Right ventricle myocardium superior (tissue), 1 donor: Measurements from ENCODE around the gene RHOA. TPM values are rescaled to one million over a fixed set of nuclear protein-coding genes. Genes with fewer than 3 reads are reported as not detected.
"Not testable (repeated sequence)": the region's sequence is repeated elsewhere in the genome, so short reads cannot be mapped to it uniquely, and the experiment has no call there.

Experiments used
- ATAC-seq: fragments of 200-7000 bp; cut with Tn5 transposase; one replicate; pipeline ENCODE4 v1.9.1; 2020; ENCODE audit warnings: mild to moderate bottlenecking; ENCODE audit not compliant: poor library complexity
- DNase-seq: peaks from one replicate; pipeline ENCODE4 v3.0.0-alpha.2; 2020
- intact Hi-C: fragments of 100-400 bp; cut with DNase I; formaldehyde crosslinking; loops from one replicate; pipeline ENCODE4 v1.11.2; 2022
- total RNA-seq: library from RNA; stranded (reverse); fragmentation: NEBNext Ultra II Directional; extraction: Animal tissue kit (Norgen Biotek cat#: 25700); gene quantifications from one replicate; pipeline ENCODE4 v1.2.1, GENCODE V29; 2021
- donor health status: DM: no; HTN: yes; CAD: no; lungs with severe emphysema.

The RHOA gene
- total RNA-seq, 1 donor from 2014 or later, result 255 TPM

DNA sequence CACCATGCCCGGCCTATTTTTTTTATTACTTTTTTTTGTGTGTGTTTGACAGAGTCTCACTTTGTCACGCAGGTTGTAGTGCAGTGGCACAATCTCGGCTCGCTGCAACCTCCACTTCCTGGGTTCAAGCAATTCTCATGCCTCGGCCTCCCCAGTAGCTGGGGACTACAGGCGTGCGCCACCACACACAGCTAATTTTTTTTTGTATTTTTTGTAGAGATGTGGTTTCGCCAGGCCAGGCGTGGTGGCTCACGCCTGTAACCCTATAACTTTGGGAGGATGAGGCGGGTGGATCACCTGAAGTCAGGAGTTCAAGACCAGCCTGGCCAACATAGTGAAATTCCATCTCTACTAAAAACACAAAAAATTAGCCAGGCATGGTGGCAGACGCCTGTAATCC, 63.4 kb downstream of the RHOA start:
- ATAC-seq, DNase-seq, intact Hi-C loops: not testable (repeated sequence)

DNA sequence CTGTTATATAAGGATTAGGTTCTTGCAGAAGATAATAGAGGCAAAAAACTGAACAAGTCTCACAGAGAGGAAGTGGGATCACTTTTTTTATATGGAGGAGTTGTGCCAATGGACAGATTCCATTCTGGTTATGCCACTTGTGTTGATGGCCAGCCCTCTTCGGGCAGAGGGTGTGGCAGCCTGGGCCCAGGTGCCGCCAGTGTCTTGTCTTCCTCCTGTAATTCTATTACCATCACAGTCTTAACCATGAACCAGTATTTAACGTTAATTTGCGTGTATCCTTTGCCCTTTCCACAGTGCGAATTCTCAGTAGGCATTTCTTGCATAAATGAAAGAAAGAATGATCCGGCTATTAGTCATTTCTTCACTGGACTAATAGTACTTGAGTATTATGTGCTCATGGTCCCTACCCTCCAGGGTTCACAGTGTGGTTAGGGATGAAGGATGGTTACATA, 65.0 kb downstream of the RHOA start:
- no peak for DNase-seq
- intact Hi-C loops, result no loop called here
- ATAC-seq, result no peak

DNA sequence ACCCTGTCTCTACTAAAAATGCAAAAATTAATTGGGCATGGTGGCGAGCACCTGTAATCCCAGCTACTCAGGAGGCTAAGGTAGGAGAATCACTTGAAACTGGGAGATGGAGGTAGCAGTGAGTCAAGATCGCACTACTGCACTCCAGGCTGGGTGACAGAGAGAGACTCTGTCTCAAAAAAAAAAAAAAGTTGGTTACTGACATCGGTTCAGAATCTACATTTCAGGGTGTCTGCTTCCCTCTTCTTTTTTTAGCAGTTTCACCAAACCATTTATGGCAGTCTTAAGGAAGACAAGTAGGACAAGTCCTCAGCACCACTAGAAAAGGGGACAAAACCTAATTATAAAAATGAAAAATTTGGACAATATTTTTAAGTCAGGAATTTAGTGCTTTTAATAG, 68.6 kb downstream of the RHOA start:
- ATAC-seq (no peak), DNase-seq (no peak)
- intact Hi-C loops, result no loop called here

DNA sequence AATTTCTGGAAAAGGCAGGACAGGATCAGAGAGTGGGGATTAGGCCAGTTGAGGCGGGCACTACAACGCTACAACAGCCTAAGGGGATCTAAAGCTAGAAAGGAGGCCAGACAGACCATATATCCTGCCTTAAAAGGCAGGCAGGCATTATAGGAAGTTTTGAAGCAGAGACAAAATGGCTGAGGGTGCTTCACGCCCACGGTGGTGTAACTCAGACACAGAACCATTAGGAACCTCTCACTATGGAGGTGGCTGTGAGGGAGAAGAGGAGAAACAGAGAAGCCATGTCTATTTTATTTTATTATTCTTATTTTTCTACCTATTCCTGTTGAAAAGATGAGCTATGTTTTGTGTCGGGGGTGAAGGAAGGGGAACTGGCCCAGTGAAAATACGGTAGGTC, 69.8 kb downstream of the RHOA start:
- no peak for ATAC-seq
- intact Hi-C loops, result no loop called here
- no peak for DNase-seq

DNA sequence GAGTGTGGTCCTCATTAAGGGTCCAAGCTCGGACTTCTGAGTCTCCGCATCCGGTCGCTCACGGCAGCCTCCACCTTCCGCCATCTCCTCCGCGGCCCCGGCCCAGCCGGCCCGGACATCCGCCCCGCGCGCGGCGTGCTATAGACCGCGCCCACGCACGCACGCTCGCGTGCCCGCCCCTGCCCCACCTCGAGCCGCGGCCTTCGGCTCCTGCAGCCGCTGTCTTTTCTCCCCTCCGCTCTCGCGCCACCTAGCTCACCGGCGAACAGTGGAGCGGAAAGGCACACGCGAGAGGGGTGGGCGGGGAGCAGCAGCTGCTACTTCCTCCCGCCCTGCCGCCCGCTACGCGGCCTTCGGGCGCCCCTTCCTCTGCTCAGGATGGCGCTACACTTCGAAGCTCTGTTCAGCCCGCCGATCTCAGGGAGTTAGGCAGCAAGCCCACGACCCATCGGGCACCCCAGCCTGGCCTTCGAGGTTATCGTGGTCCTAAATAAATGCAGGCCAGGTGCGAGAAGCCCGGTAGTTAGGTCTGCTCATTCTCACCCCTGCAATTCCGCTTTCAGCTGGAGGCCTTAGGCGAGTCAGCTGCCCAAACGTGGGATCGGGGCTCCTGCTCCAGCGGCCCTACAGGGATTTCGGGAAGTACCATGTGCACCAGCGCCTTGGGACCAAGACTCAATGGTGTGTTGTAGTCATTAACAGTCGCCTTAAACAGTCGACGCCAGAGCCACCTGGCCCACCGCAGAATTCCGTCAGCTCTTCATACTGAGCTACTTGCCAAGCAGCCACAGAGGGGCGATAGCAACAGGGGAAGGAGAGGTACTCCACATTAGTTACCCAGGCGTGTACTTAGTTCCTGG, 71.6 kb downstream of the RHOA start, which contains the start of gene USP4:
Gene USP4, minus strand, starts transcription at position 113 of the 860 bp plus-strand sequence. Its CDS starts 29 bp downstream, at position 84.
- DNase-seq, result peak; percentile 96
- intact Hi-C loops, result loop anchor here (5.0 kb wide), 2 partner anchors 102 to 168 kb away; partner anchors contain the start of gene KLHDC8B
- peak; percentile 98 for ATAC-seq

DNA sequence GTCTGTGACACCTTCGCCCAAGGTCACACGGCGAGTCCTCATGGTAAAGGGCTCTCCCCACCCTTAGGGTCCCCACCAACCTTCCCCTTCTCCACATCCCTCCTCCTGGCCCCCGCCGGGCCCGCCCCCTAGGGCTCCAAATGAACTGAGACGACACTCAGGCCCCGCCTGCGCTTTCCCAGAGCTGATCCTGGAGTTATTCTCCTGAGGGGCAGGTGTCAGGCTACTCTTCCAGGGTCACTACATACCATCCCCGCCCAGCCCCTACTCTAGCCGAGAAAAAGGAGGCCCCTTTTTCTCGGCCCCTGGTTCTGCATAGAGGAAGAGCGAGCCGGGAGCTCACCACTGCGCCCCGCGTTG, 72.2 kb downstream of the RHOA start:
- DNase-seq (peak; percentile 58), ATAC-seq (peak; percentile 6)
- intact Hi-C loops, result loop anchor here (5.0 kb wide), 2 partner anchors 103 to 167 kb away; partner anchors contain the start of gene KLHDC8B

DNA sequence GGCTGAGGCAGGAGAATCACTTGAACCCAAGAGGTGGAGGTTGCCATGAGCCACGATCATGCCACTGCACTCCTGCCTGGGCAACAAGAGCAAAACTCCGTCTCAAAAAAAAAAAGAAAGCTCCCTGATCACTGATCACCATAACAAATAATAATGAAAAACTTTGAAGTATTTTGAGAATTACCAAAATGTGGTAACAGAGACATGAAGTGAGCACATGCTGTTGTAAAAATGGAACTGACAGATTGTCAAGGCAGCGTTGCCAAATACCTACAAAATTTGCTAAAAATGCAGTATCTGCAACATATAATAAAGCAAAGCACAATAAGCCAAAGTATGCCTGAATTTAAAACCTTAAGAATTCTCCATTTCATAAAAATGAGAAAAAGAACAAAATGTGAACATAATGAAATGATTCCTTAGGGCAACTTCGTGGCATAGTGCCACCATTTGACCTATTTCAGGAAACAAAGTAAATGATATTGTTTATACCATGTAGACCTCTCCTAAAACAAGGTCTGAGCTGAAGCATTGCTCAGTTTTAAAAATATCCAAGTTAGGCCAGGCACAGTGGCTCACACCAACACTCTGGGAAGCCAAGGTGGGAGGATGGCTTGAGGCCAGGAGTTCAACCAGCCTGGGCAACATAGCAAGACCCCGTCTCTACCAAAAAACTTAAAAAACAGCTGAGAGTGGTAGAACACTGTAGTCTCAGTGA, 77.7 kb downstream of the RHOA start:
- ATAC-seq (no peak), DNase-seq (no peak)
- intact Hi-C loops, result no loop called here

DNA sequence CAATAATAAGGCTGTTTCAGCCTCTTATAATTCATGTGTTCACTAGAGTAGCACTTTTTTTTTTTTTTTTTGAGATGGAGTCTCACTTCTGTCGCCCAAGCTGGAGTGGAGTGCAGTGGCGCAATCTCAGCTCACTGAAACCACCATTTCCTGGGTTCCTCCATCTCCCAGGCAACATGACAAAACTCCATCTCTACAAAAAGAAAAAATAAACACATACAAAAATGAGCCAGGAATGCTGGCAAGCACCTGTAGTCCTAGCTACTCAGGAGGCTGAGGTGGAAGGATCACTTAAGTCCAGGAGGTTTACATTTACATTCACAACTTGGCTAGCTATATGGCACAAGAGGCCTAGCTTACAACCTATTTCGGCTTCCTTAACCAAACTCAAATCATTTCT, 78.7 kb downstream of the RHOA start:
- ATAC-seq (peak; percentile 38), DNase-seq (peak; percentile 61)
- intact Hi-C loops, result no loop called here

DNA sequence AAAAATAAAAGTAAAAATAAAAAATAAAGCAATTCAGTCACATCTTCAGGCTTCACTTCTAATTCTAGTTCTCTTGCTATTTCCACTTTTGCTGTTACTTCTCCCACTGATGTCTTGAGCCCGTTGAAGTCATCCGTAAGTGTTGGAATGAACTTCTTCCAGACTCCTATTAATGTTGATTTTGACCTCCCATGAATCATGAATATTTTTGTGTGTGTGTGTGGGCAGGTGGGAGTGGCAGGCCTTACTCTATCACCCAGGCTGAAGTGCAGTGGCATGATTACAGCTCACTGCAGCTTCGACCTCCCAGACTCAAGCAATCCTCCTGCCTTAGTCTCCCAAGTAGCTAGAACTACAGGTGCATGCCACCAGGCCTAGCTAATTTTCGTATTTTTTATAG, 82.6 kb downstream of the RHOA start:
- DNase-seq, result no peak
- intact Hi-C loops, result no loop called here
- ATAC-seq, result no peak

DNA sequence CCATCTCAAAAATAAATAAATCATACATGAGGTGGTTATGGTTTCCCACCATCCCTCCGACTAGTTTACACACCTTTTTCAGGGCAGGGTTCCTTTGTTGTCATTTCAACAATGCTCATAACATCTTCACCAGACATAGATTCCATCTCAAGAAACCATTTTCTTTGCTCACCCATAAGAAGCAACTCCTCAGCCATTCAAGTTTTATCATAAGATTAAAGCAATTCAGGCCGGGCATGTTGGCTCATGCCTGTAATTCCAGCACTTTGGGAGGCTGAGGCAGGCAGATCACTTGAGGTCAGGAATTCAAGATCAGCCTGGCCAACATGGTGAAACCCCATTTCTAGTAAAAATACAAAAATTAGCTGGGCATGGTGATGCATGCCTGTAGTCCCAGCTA, 83.4 kb downstream of the RHOA start:
- DNase-seq, ATAC-seq, intact Hi-C loops: not testable (repeated sequence)

DNA sequence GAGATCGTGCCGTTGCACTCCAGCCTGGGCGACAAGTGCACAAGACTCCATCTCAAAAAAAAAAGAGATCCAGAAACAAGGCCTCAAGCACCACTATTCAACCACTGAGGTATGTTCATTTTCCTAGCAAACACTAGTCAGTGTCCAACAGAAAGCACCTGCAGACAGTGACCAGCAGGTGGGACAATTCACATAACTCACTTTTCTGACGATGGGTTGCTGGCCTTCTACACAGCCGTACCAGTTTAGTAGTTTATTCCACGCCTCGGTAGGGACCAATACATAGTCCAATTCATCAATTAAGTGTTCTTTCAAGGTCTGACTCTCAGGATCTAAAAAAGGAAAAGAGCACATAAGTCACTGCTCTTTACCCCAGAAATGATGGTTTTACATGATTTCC, 84.3 kb downstream of the RHOA start:
- DNase-seq (no peak), ATAC-seq (no peak)
- intact Hi-C loops, result no loop called here

DNA sequence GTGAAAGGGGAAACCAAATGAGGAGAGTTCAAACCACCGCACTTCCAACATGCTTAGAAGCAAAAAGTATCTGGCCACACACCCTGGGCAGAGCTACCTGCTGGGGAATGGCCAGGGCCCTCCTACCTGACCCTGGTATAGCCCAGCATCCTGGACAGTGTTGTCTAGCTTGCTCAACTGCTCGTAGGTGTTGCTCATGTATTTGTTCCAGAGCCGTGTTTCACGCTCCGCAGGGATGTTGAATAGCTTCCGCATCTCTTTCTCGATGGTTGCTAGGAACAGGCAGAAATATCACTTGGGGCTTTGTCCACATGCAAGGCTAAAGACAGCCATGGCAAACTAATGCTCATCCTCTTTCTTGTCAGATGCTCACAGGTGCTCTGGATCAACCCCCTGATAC, 87.0 kb downstream of the RHOA start:
- DNase-seq, result no peak
- no peak for ATAC-seq
- intact Hi-C loops, result no loop called here

DNA sequence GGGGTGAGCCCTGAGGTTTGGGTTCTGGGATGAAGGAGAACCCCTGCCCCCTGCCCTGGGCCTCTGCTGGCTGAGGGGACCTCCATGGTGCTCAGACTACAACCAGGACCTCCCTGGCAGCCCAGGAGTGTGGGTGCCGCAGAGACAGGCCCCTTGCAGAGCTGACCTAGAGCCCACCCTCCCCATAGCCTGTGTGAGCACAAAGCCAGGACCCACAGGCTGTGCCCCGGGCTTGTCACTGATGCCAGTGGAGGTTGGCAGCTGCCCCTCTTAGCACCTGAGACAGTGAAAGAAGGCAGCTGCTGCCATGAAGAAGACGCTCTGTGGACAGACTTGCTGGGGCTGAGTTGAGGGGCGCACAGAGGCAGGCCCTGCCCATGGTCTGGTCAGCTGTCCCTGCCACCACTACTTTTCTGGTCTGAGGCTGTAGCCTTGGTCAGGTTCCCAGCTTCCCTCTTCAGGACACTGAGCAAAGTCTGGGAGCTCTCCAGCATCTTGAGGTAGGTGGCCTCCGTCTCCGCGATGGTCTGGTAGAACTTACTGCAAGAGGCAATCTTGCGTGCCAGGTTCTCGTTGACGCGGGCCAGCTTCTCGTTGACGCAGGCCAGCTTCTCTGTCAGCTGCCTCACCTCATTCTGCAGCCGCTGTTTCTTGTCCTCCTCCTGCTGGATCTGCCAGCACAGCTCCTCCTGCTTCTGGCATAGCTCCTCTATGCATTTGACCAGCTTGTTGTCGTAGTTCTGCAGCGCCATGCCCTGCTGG, 94.9 kb downstream of the RHOA start:
- DNase-seq (no peak), ATAC-seq (no peak)
- intact Hi-C loops, result no loop called here

DNA sequence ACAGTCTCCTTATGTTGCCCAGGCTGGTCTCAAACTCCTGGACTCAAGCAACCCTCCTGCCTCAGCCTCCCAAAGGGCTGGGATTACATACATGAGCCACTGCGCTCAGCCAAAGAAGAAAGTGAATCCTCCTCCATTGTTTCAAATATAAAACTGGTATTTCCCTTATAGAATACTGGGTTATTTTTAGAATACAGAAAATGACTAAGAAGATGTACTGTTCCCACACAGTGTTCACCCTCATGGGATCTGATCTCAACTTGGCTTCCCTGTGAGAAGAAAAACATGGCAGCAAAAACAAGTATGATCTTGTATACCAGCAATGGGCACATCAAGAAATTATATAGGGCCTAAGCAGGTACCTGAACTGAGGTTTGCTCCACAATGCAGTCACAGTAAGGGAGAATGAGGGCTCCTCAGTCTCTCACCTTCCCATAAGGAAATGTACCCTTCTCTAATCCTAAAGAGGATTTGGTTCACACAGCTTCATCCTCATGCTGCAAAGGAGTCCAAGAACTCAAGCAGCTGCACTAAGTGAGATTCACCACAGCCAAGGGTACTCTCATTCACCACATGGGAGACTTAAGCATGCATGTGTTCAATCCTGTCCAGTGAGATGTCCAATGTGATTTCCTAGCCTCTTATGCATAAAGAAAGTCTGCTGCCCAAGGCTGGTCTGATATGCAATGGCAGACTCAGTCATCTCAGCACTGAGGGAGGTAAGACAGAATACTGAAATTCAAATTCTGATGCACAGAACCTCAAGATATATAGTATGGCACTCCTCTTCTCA, 97.7 kb downstream of the RHOA start:
- intact Hi-C loops, result no loop called here
- DNase-seq, result no peak
- ATAC-seq, result no peak

DNA sequence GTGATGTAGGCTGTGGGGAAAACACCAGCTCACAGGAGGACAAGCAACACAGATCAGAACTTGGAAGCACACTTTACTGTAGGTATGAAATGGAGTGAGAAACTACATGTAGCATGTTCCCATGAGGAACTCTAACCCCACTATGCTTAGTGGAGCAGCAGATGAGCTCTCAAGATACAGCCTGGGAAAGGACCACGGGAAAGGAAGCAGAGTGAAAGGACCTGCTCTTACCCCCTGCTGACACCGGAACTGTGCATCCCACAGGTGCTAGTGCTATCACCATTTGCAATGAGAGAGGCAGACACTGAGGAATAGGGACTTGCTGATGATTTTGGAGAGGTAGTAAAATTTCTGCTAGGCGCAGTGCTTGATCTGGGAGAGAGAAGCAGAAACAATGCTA, 100.5 kb downstream of the RHOA start:
- DNase-seq (no peak), ATAC-seq (no peak)
- intact Hi-C loops, result no loop called here

DNA sequence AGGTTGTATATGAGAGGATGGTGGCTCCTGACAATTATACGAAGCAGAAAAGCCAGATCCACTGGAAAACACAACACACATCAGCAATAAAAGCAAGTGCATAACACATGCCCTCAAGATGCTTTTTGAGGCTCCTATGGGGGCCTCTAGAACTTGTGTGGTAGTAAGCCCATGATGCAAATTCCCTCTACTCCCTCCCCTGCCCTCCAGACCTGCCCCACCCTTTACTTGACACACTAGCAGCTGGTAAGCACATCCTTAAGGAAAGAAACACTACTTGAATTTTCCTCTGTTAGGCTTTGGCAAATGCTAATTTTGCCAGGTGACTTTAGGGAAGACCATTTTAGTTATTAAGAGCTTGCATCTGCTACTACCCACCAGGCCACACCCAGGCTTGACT, 101.1 kb downstream of the RHOA start:
- ATAC-seq, result no peak
- DNase-seq, result no peak
- intact Hi-C loops, result no loop called here
